H9 (cell line): ENCODE results near the gene GLB1L3. TPM values are rescaled to one million over a fixed set of nuclear protein-coding genes. Genes with fewer than 3 reads are reported as not detected.

ENCODE experiments used
- DNase-seq: peaks from one replicate; pipeline ENCODE4 v3.0.0-alpha.2; 2017
- H2AFZ ChIP-seq: one replicate; pipeline ENCODE4 v1.6.1; 2013; ENCODE audit warnings: mild to moderate bottlenecking, low read length, control low read depth, moderate library complexity
- H2AK5ac ChIP-seq: 2 replicates; pipeline ENCODE4 v1.6.1; 2013; ENCODE audit warnings: low read length, control low read depth, mixed read lengths; ENCODE audit not compliant: insufficient read length
- H2BK120ac ChIP-seq: one replicate; pipeline ENCODE4 v1.6.1; 2013; ENCODE audit warnings: low read depth, mild to moderate bottlenecking, low read length, control low read depth, inconsistent platforms; ENCODE audit not compliant: poor library complexity, severe bottlenecking
- H2BK12ac ChIP-seq: 2 replicates; pipeline ENCODE4 v1.6.1; 2013; ENCODE audit warnings: low read length, control low read depth, mixed read lengths, low read depth; ENCODE audit not compliant: insufficient read length
- H2BK15ac ChIP-seq: 2 replicates; pipeline ENCODE4 v1.6.1; 2013; ENCODE audit warnings: low read depth, low read length, control low read depth
- H2BK20ac ChIP-seq: one replicate; pipeline ENCODE4 v1.6.1; 2013; ENCODE audit warnings: low read depth, mild to moderate bottlenecking, low read length, control low read depth, inconsistent platforms; ENCODE audit not compliant: poor library complexity, severe bottlenecking
- H2BK5ac ChIP-seq: 2 replicates; pipeline ENCODE4 v1.6.1; 2013; ENCODE audit warnings: low read length, control low read depth, mixed read lengths; ENCODE audit not compliant: insufficient read length
- H3K14ac ChIP-seq: 2 replicates; pipeline ENCODE4 v1.6.1; 2013; ENCODE audit warnings: low read length, control low read depth; ENCODE audit not compliant: insufficient read depth
- H3K18ac ChIP-seq: 2 replicates; pipeline ENCODE4 v1.6.1; 2013; ENCODE audit warnings: low read depth, mild to moderate bottlenecking, mixed read lengths, low read length, control low read depth; ENCODE audit not compliant: insufficient read length
- H3K23ac ChIP-seq: 2 replicates; pipeline ENCODE4 v1.6.1; 2013; ENCODE audit warnings: low read length, control low read depth, mixed read lengths, low read depth; ENCODE audit not compliant: insufficient read length
- H3K23me2 ChIP-seq: 2 replicates; pipeline ENCODE4 v1.6.1; 2013; ENCODE audit warnings: low read depth, mild to moderate bottlenecking, mixed read lengths, low read length, control low read depth; ENCODE audit not compliant: insufficient read length, poor library complexity, severe bottlenecking
- H3K27ac ChIP-seq: 2 replicates; pipeline ENCODE4 v1.5.1; 2013; ENCODE audit warnings: low read length, control low read depth, mixed read lengths, low read depth; ENCODE audit not compliant: insufficient read length
- H3K27me3 ChIP-seq: 2 replicates; pipeline ENCODE4 v1.6.1; 2013; ENCODE audit warnings: low read length, control low read depth, inconsistent platforms; ENCODE audit not compliant: insufficient read depth
- H3K4ac ChIP-seq: 2 replicates; pipeline ENCODE4 v1.6.1; 2013; ENCODE audit warnings: low read depth, mild to moderate bottlenecking, control low read depth, inconsistent platforms, low read length, moderate library complexity
- H3K4me1 ChIP-seq: 2 replicates; pipeline ENCODE4 v1.6.1; 2013; ENCODE audit warnings: low read length, control low read depth, inconsistent platforms; ENCODE audit not compliant: insufficient read depth
- H3K4me2 ChIP-seq: 2 replicates; pipeline ENCODE4 v1.6.1; 2013; ENCODE audit warnings: low read length, control low read depth, mixed read lengths; ENCODE audit not compliant: insufficient read length, insufficient read depth
- H3K56ac ChIP-seq: 2 replicates; pipeline ENCODE4 v1.6.1; 2013; ENCODE audit warnings: low read depth, mild to moderate bottlenecking, mixed read lengths, low read length, control low read depth; ENCODE audit not compliant: insufficient read length
- H3K79me1 ChIP-seq: 2 replicates; pipeline ENCODE4 v1.6.1; 2013; ENCODE audit warnings: low read depth, mild to moderate bottlenecking, moderate library complexity, low read length, control low read depth, inconsistent platforms; ENCODE audit not compliant: insufficient read depth, poor library complexity, severe bottlenecking
- H3K79me2 ChIP-seq: 2 replicates; pipeline ENCODE4 v1.6.1; 2013; ENCODE audit warnings: low read length, control low read depth, inconsistent platforms; ENCODE audit not compliant: insufficient read depth
- H3K9ac ChIP-seq: 2 replicates; pipeline ENCODE4 v1.6.1; 2013; ENCODE audit warnings: low read length, control low read depth, mixed read lengths; ENCODE audit not compliant: insufficient read length; ENCODE audit errors: extremely low read depth
- H3K9me3 ChIP-seq: one replicate; pipeline ENCODE4 v1.6.1; 2013; ENCODE audit warnings: low read depth, low read length, inconsistent platforms; ENCODE audit not compliant: control insufficient read depth
- H3T11ph ChIP-seq: one replicate; pipeline ENCODE4 v1.6.1; 2013; ENCODE audit warnings: mild to moderate bottlenecking, low read length, control low read depth, inconsistent platforms
- H4K20me1 ChIP-seq: one replicate; pipeline ENCODE4 v1.6.1; 2013; ENCODE audit not compliant: control insufficient read depth, insufficient read length, insufficient read depth
- H4K5ac ChIP-seq: 2 replicates; pipeline ENCODE4 v1.6.1; 2013; ENCODE audit warnings: low read depth, mild to moderate bottlenecking, mixed read lengths, low read length, control low read depth; ENCODE audit not compliant: insufficient read length
- H4K8ac ChIP-seq: replicated peaks from 2 replicates; pipeline ENCODE4 v1.6.1; 2013; ENCODE audit warnings: low read length, control low read depth, mixed read lengths, low read depth; ENCODE audit not compliant: insufficient read length
- H4K91ac ChIP-seq: 2 replicates; pipeline ENCODE4 v1.6.1; 2013; ENCODE audit warnings: low read depth, mild to moderate bottlenecking, moderate library complexity, mixed read lengths, low read length, control low read depth; ENCODE audit not compliant: insufficient read length
- H3K27ac Mint-ChIP-seq, 3 experiments: 2 replicates in 2 of 3; 3 replicates in 1 of 3; pipeline ENCODE4 v1.8.0; 2020 to 2021; ENCODE audit warnings: mixed read lengths in 3 of 3, mild to moderate bottlenecking in 1 of 3, moderate library complexity in 1 of 3
- H3K27me3 Mint-ChIP-seq: 2 replicates; pipeline ENCODE4 v1.8.0; 2021; ENCODE audit warnings: low read depth, mild to moderate bottlenecking, moderate library complexity, mixed read lengths
- H3K36me3 Mint-ChIP-seq, 3 experiments: 2 replicates in 2 of 3; 3 replicates in 1 of 3; pipeline ENCODE4 v1.8.0; 2020 to 2021; ENCODE audit warnings: low read depth in 3 of 3, mixed read lengths in 3 of 3; ENCODE audit not compliant: insufficient read depth in 1 of 3
- H3K4me1 Mint-ChIP-seq, 2 experiments: 2 replicates each; pipeline ENCODE4 v1.8.0; 2020; ENCODE audit warnings: mixed read lengths in 2 of 2
- H3K4me3 Mint-ChIP-seq, 2 experiments: 2 replicates in 1 of 2; 3 replicates in 1 of 2; pipeline ENCODE4 v1.8.0; 2020 to 2021; ENCODE audit warnings: mild to moderate bottlenecking in 2 of 2, mixed read lengths in 2 of 2, moderate library complexity in 1 of 2
- H3K9me3 Mint-ChIP-seq, 2 experiments: 2 replicates in 1 of 2; 3 replicates in 1 of 2; pipeline ENCODE4 v1.8.0; 2020; ENCODE audit warnings: mild to moderate bottlenecking in 2 of 2, mixed read lengths in 2 of 2, moderate library complexity in 1 of 2
- CTCF ChIP-seq: fragments of 200-600 bp; sonication (generic); conservative IDR thresholded peaks from 3 replicates; pipeline ENCODE4 v1.8.0; 2021; ENCODE audit warnings: antibody characterized with exemption, mild to moderate bottlenecking
- WGBS: extraction: QIAGEN DNeasy Blood & Tissue Kit; methylation state at CpG from one replicate; pipeline ENCODE4 v1.1.7; 2013; ENCODE audit warnings: missing lambda C conversion rate, low lambda C conversion rate, mixed read lengths; ENCODE audit not compliant: insufficient read length; ENCODE audit errors: extremely low coverage; 5-methylcytosine and 5-hydroxymethylcytosine counted together
- total RNA-seq: library from RNA; stranded (reverse); gene quantifications from 2 replicates; pipeline ENCODE4 v1.2.1, GENCODE V29; 2021

GLB1L3 gene
- total RNA-seq, 1 experiment from 2014 or later = 11.2 TPM

- Histone ChIP-seq H2AFZ (no peak overlapping the region), H3K14ac (no peak overlapping the region), H3K9me3 (no peaks in the 10 kb centered on the region), H4K91ac (no peak overlapping the region), H2BK20ac (no peak overlapping the region), H4K8ac (no peak overlapping the region), H3K9ac (no peak overlapping the region), H2BK120ac (no peak overlapping the region), H3K27me3 (no peaks in the 10 kb centered on the region), H3K79me2 (no peaks in the 10 kb centered on the region), H3K23ac (no peak overlapping the region), H3K4me2 (no peak overlapping the region), H2AK5ac (no peak overlapping the region), H4K5ac (no peak overlapping the region), H3K18ac (no peak overlapping the region), H2BK15ac (no peak overlapping the region), H3K27ac (no peak overlapping the region), H3K79me1 (no peaks in the 10 kb centered on the region), H3K56ac (no peak overlapping the region), H4K20me1 (no peaks in the 10 kb centered on the region), H3K4me1 (no peaks in the 10 kb centered on the region), H3K23me2 (no peaks in the 10 kb centered on the region), H3K4ac (no peak overlapping the region), H2BK5ac (no peak overlapping the region), H3T11ph (no peak overlapping the region), H2BK12ac (no peak overlapping the region)
- Mint-ChIP-seq H3K4me1 (peaks cover 12 to 14% of the 10 kb centered on the region in 2 experiments), H3K27ac (peak overlapping the region in 2 of 3 experiments; percentile 6 to 15; a peak in 2 of 7 replicates), H3K4me3 (no peak overlapping the region; a peak in 1 of 5 replicates), H3K27me3 (no peaks in the 10 kb centered on the region), H3K9me3 (no peaks in the 10 kb centered on the region; a peak in 1 of 5 replicates), H3K36me3 (peaks cover 14 to 42% (median 30%) of the 10 kb centered on the region in 3 experiments)
- DNase-seq = no peak
- TF ChIP-seq CTCF = no peak
- no CpG with 5 or more reads among the region's 4 CpGs for WGBS
Observed at GRCh38 chr11:134289167-134289566, 13.0 kb downstream of the GLB1L3 start.
